ENCODE measurements around the gene PIK3R5. TPM values are rescaled to one million over a fixed set of nuclear protein-coding genes. Genes with fewer than 3 reads are reported as not detected.

The PIK3R5 gene
- total and polyA plus RNA-seq, 7 donors: 0.20 to 2.9 (median 1.1) TPM

DNA sequence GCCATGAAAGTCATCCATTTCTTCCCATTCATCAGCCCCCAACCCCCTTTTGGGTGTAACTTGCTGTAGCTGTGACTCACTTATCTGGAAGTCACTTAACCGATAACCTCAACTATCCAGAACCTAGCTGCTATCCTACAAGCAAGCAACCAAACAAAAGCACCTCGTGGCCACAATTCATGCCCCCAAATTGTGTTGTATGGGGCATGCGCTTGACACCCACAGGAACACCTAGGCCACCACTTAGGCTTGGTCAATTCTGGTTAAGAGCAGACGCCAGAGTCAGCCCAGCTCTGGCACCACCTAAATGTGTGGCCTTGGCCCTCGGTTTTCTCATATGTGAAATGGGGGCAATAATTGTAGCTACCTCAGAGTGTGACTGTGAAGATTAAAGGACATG, 3.7 kb downstream of the PIK3R5 start:
- WGBS, 3 donors: 83 to 89% (median 84%) methylated on average over 5 of the region's 5 CpGs
- Histone ChIP-seq H3K4me3 (no peak overlapping the region), H3K36me3 (ENCODE audit: insufficient read depth in 1 of 2, low read depth in 1 of 2) (no peaks in the 10 kb centered on the region), H3K27ac (no peak overlapping the region), H3K27me3 (ENCODE audit: insufficient read depth in 3 of 3, low read length in 2 of 3) (peaks cover 0 to 33% (median 24%) of the 10 kb centered on the region in 3 donors), H3K9me3 (no peaks in the 10 kb centered on the region), H3K4me1 (no peaks in the 10 kb centered on the region)
- intact Hi-C loops (cut with DNase I): no loop called here
- DNase-seq (no peak), ATAC-seq (no peak)
- TF ChIP-seq, protein P1, sequence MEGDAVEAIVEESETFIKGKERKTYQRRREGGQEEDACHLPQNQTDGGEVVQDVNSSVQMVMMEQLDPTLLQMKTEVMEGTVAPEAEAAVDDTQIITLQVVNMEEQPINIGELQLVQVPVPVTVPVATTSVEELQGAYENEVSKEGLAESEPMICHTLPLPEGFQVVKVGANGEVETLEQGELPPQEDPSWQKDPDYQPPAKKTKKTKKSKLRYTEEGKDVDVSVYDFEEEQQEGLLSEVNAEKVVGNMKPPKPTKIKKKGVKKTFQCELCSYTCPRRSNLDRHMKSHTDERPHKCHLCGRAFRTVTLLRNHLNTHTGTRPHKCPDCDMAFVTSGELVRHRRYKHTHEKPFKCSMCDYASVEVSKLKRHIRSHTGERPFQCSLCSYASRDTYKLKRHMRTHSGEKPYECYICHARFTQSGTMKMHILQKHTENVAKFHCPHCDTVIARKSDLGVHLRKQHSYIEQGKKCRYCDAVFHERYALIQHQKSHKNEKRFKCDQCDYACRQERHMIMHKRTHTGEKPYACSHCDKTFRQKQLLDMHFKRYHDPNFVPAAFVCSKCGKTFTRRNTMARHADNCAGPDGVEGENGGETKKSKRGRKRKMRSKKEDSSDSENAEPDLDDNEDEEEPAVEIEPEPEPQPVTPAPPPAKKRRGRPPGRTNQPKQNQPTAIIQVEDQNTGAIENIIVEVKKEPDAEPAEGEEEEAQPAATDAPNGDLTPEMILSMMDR (IDR thresholded peaks at IDR 0.05): no peak

DNA sequence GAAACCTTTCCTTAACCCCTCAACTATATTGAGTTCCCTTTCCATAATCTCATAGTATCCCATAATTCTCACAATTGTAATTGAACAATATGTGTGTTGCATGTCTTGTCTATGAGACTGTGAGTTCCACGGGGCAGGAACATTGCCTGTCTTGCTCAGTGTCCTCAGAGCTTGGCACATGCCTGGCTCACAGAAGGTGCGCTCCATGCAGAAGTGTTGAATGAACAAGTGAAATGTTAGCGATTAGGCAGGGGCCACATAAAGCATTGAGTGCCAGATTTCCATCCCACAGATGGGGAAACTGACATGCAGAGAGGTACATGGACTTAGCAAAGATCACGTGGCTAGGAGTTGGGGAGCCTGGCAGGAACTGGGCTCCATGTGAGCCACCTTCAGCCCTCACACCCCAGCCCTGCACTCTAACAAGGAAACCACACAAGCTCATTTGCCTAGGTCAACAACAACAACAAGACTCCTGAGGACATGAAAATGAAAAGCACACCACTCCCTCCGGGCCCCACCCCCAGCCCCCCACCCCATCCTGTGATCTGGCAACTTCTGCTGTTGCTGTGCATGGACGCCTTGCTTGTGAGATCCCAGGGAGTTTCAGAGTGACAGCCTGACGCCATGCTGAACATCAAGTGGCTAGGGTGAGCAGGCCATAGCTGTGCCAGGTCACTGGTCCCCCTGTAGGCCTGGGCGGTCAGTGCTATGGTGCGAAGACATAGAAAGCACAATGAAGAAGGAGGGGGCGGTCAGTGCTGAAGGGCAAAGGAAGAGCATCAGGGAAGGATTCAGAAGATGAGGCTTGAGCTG, 5.0 kb downstream of the PIK3R5 start:
- Histone ChIP-seq H3K27ac (no peak overlapping the region), H3K4me1 (no peaks in the 10 kb centered on the region), H3K9me3 (no peaks in the 10 kb centered on the region), H3K4me3 (no peak overlapping the region), H3K27me3 (ENCODE audit: insufficient read depth in 3 of 3, low read length in 2 of 3) (peaks cover 0 to 23% (median 20%) of the 10 kb centered on the region in 3 donors), H3K36me3 (ENCODE audit: insufficient read depth in 1 of 2, low read depth in 1 of 2) (no peaks in the 10 kb centered on the region)
- DNase-seq (no peak), ATAC-seq (no peak)
- TF ChIP-seq, protein P1 (IDR thresholded peaks at IDR 0.05): no peak
- WGBS, 3 donors: 70 to 78% (median 71%) methylated on average over 10 of the region's 10 CpGs
- intact Hi-C loops (cut with DNase I): no loop called here

DNA sequence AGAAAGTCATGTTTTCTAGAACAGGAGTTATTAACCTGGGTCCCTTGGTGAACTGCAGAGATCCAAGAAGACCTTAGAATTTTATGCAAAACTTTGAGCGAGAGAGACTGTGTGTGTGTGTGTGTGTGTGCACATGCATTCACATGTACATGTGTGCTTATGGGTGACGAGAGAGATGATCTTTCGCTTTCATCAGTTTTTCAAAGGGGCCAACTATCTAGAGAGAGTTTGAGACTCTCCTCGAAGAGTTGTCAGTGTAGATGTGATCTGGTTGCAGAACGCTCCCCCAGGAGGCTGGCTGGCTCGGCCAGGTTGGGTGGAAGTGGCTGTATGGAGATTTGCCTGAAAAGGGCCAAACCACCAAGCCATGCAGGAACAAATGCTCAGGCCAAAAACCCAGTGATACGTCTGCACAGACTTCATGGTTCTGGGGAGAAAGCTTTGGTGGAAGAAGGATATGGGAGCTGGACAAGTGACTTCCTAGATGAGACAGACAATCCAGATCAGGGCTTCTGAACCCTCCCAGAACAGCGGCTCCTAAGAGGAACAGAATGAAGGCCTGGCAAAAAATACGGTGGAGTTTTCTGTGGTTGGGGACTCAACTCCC, 6.1 kb downstream of the PIK3R5 start:
- ATAC-seq (no peak), DNase-seq (no peak)
- Histone ChIP-seq H3K27me3 (ENCODE audit: insufficient read depth in 3 of 3, low read length in 2 of 3) (peaks cover 0 to 15% (median 12%) of the 10 kb centered on the region in 3 donors), H3K4me1 (no peaks in the 10 kb centered on the region), H3K9me3 (no peaks in the 10 kb centered on the region), H3K36me3 (ENCODE audit: insufficient read depth in 1 of 2, low read depth in 1 of 2) (no peaks in the 10 kb centered on the region), H3K27ac (no peak overlapping the region), H3K4me3 (no peak overlapping the region)
- WGBS, 3 donors: 76 to 80% (median 77%) methylated on average over 9 of the region's 9 CpGs
- TF ChIP-seq, protein P1 (IDR thresholded peaks at IDR 0.05): no peak
- intact Hi-C loops (cut with DNase I): no loop called here

DNA sequence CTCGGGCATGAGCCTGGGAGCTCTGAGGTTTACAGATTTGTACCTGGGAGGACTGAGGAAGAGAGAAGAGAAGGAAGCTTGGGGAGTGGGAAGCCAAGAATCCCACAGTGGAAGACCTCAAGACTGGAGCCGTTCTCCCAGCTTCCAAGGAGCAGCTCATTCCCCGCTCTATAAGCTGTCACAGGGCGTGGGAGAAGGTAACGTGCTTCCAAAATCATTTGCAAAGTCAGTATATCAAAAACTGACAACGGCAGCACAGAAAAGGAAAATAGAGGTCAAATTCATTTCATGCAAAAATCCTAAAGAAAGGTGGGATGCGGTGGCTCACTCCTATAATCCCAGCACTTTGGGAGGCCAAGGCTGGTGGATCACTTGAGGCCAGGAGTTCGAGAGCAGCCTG, 7.8 kb downstream of the PIK3R5 start:
- WGBS, 3 donors: 84 to 86% (median 85%) methylated on average over 8 of the region's 8 CpGs

More for the DNA sequence above, 7.8 kb downstream of the PIK3R5 start:
- Histone ChIP-seq H3K27ac (no peak overlapping the region), H3K36me3 (ENCODE audit: insufficient read depth in 1 of 2, low read depth in 1 of 2) (no peaks in the 10 kb centered on the region), H3K4me1 (no peaks in the 10 kb centered on the region), H3K27me3 (ENCODE audit: insufficient read depth in 3 of 3, low read length in 2 of 3) (peaks cover 0 to 9% (median 7%) of the 10 kb centered on the region in 3 donors), H3K4me3 (no peak overlapping the region), H3K9me3 (no peaks in the 10 kb centered on the region)
- intact Hi-C loops (cut with DNase I): no loop called here
- DNase-seq (no peak), ATAC-seq (no peak)
- TF ChIP-seq, protein P1 (IDR thresholded peaks at IDR 0.05): no peak

All from psoas muscle (tissue), 8 donors.